Kidney (tissue), 14 donors: ENCODE results near the gene ATP8A2. TPM values are rescaled to one million over a fixed set of nuclear protein-coding genes. Genes with fewer than 3 reads are reported as not detected.

Experiments used
- DNase-seq, 5 donors: peaks; one replicate each; pipeline ENCODE4 v3.0.0-alpha.2; 2013 to 2020
- FAIRE-seq: peaks from 2 replicates; lab custom pipeline; 2012; peaks lifted over from hg19 to GRCh38; lab: Jason Lieb, UNC
- H3K27ac ChIP-seq, 2 donors: one replicate each; pipeline ENCODE4 v1.7.0; 2013; ENCODE audit warnings: low read depth in 2 of 2, low read length in 2 of 2, inconsistent platforms in 1 of 2
- H3K27me3 ChIP-seq: one replicate; pipeline ENCODE4 v1.7.1; 2013; ENCODE audit warnings: low read length, inconsistent platforms; ENCODE audit not compliant: control insufficient read depth, insufficient read depth
- H3K36me3 ChIP-seq, 3 donors: one replicate each; pipeline versions ENCODE4 v1.7.0 to v1.7.1; 2013; ENCODE audit warnings: low read length in 3 of 3, control low read depth in 1 of 3, inconsistent platforms in 1 of 3; ENCODE audit not compliant: insufficient read depth in 3 of 3, control insufficient read depth in 2 of 3
- H3K4me1 ChIP-seq, 3 donors: one replicate each; pipeline versions ENCODE4 v1.7.0 to v1.7.1; 2013; ENCODE audit warnings: low read length in 3 of 3, inconsistent platforms in 1 of 3, low read depth in 1 of 3; ENCODE audit not compliant: control insufficient read depth in 2 of 3, insufficient read depth in 2 of 3
- H3K4me3 ChIP-seq, 3 donors: one replicate each; pipeline versions ENCODE4 v1.7.0 to v1.8.1; 2013; ENCODE audit warnings: low read length in 3 of 3, control low read depth in 1 of 3, inconsistent platforms in 1 of 3
- H3K9ac ChIP-seq, 3 donors: one replicate each; pipeline versions ENCODE4 v1.7.0 to v1.7.1; 2013; ENCODE audit warnings: low read length in 3 of 3, control low read depth in 1 of 3, inconsistent platforms in 1 of 3
- H3K9me3 ChIP-seq, 3 donors: one replicate each; pipeline versions ENCODE4 v1.7.0 to v1.7.1; 2013; ENCODE audit warnings: low read length in 3 of 3, control low read depth in 1 of 3, inconsistent platforms in 1 of 3; ENCODE audit not compliant: control insufficient read depth in 2 of 3, insufficient read depth in 1 of 3
- CTCF ChIP-seq: IDR thresholded peaks from 3 replicates; pipeline ENCODE4 v1.5.1; 2012; ENCODE audit warnings: mild to moderate bottlenecking, moderate library complexity, borderline replicate concordance; ENCODE audit not compliant: insufficient read depth; ENCODE audit errors: extremely low read depth
- intact Hi-C: fragments of 100-400 bp; cut with DNase I; formaldehyde crosslinking; loops from one replicate; pipeline ENCODE4 v1.11.1; 2022
- polyA plus RNA-seq: library from polyadenylated mRNA; stranded (reverse); fragments of 350-450 nt; fragmentation: Illumina TruSeq; extraction: RNeasy Lipid Tissue Mini Kit (QIAGEN cat#74804); gene quantifications from one replicate; pipeline ENCODE4 v1.2.3, GENCODE V29; 2014; ENCODE audit warnings: low read depth, low replicate concordance; ENCODE audit not compliant: insufficient read depth
- total RNA-seq: library from RNA; stranded (reverse); fragmentation: NEBNext Ultra II Directional; extraction: Animal tissue kit (Norgen Biotek cat#: 25700); gene quantifications from one replicate; pipeline ENCODE4 v1.2.1, GENCODE V29; 2021
- donor health status: control.
- donor health status: control.
- donor health status: control.
- donor health status: control.
- donor health status: control.
- donor health status: DM: yes; HTN: yes; CAD: no.
- donor health status: Normal renal cell carcinoma (clear cell type).

ATP8A2 gene
- total and polyA plus RNA-seq, 2 donors from 2014 or later: 0.50 to 0.73 TPM

GRCh38 chr13:25890671-25891212, 519.0 kb downstream of the ATP8A2 start:
- H3K4me3 ChIP-seq: no peak overlapping the region
- H3K27me3 ChIP-seq: no peaks in the 10 kb centered on the region
- H3K36me3 ChIP-seq: no peaks in the 10 kb centered on the region
- H3K27ac ChIP-seq: no peak overlapping the region
- DNase-seq: peak in 1 of 5 donors; percentile 43
- no peaks in the 10 kb centered on the region for H3K9me3 ChIP-seq
- no peak overlapping the region for H3K9ac ChIP-seq
- intact Hi-C loops: no loop called here
- H3K4me1 ChIP-seq: no peaks in the 10 kb centered on the region
- no peak for FAIRE-seq
- no peak for TF ChIP-seq CTCF

GRCh38 chr13:25898991-25899390, 527.2 kb downstream of the ATP8A2 start:
- Histone ChIP-seq H3K4me3 (no peak overlapping the region), H3K27ac (no peak overlapping the region), H3K4me1 (peaks cover 0 to 2% (median 0%) of the 10 kb centered on the region in 3 donors), H3K9me3 (no peaks in the 10 kb centered on the region), H3K9ac (no peak overlapping the region), H3K36me3 (no peaks in the 10 kb centered on the region), H3K27me3 (no peaks in the 10 kb centered on the region)
- intact Hi-C loops: no loop called here
- TF ChIP-seq CTCF: no peak
- DNase-seq (no peak), FAIRE-seq (no peak)

GRCh38 chr13:25899464-25899863, 527.7 kb downstream of the ATP8A2 start:
- Histone ChIP-seq H3K4me1 (peaks cover 0 to 2% (median 0%) of the 10 kb centered on the region in 3 donors), H3K27ac (no peak overlapping the region), H3K36me3 (no peaks in the 10 kb centered on the region), H3K9ac (no peak overlapping the region), H3K9me3 (no peaks in the 10 kb centered on the region), H3K27me3 (no peaks in the 10 kb centered on the region), H3K4me3 (no peak overlapping the region)
- intact Hi-C loops: no loop called here
- FAIRE-seq (no peak), DNase-seq (no peak)
- no peak for TF ChIP-seq CTCF

- intact Hi-C loops: no loop called here
Measured at GRCh38 chr13:25899952-25900351, 528.2 kb downstream of the ATP8A2 start.

More at GRCh38 chr13:25899952-25900351, 528.2 kb downstream of the ATP8A2 start:
- DNase-seq (no peak), FAIRE-seq (no peak)
- H3K27me3 ChIP-seq: no peaks in the 10 kb centered on the region
- no peaks in the 10 kb centered on the region for H3K9me3 ChIP-seq
- TF ChIP-seq CTCF: no peak
- H3K4me3 ChIP-seq: no peak overlapping the region
- H3K4me1 ChIP-seq: peaks cover 0 to 2% (median 0%) of the 10 kb centered on the region in 3 donors
- no peak overlapping the region for H3K9ac ChIP-seq
- no peak overlapping the region for H3K27ac ChIP-seq
- H3K36me3 ChIP-seq: no peaks in the 10 kb centered on the region
